GM11168 (cell line): ENCODE measurements around the gene OSCP1.

Experiments
- in situ Hi-C: fragments of 300-500 bp; cut with MboI; formaldehyde crosslinking; loops from one replicate; pipeline ENCODE4 v1.12.0; 2022; ENCODE audit warnings: low sequenced_read_pairs; ENCODE audit not compliant: unreplicated experiment

The OSCP1 gene

GRCh38 chr1:36411674-36412648, 38.3 kb downstream of the OSCP1 start:
- in situ Hi-C loops: no loop called here

DNA sequence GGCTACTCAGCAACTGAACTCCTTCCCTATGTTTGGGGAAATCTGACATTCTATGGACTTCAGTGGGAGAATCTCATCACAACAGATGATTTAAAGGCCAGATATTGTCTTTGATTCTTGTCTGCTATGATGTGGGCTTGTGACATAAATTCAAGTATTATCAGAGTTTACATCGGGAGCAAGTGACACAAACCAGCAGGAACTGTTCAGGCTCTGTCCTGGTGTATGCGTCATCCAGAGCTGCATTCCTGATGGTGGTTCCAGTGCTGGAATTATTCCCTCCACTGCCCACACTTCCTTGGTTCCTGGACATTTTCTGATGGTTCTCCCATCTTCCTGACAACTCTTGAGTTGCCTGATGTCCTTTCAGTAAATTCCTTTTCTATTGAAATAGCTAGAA, 41.8 kb downstream of the OSCP1 start:
- in situ Hi-C loops: no loop called here

GRCh38 chr1:36406440-36406839, 43.8 kb downstream of the OSCP1 start:
- in situ Hi-C loops: no loop called here

DNA sequence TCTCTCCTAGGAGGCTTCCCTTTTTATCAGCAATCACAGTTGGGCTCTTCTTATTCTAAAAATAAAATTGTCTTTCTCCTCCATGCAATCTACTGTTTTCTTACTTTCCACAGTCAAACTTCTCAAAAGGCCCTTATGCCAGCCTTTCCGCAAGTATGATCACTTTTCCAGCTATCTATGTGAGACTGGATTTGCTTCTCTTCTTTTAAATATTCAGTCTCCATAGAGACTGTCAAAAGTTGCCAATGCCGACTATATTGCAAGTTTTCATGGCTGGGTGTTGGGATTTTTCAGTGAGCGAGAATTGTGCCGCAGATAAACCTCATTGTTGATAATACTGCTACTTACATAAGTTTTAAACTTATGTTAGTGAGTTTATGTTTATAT, 47.8 kb downstream of the OSCP1 start:
- in situ Hi-C loops: no loop called here

- in situ Hi-C loops: no loop called here
Measured at GRCh38 chr1:36401602-36402503, 48.4 kb downstream of the OSCP1 start.

- in situ Hi-C loops: no loop called here
Measured at GRCh38 chr1:36400825-36401601, 49.2 kb downstream of the OSCP1 start.

DNA sequence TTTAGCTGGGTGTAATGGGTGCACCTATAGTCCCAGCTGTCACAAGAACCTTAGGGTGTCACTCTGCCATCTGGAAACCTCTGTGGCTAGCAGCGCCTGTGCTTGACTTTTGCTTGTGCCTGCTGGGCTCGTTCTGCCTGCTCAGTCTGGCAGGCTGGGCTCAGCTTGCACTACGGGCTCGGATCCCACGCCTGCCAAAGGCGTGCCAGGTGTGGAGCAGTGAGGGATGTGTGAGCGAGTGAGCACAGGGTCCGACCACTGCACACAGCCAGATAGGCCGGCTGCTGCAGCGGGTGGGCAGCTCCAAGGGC, 49.8 kb downstream of the OSCP1 start:
- in situ Hi-C loops: no loop called here

DNA sequence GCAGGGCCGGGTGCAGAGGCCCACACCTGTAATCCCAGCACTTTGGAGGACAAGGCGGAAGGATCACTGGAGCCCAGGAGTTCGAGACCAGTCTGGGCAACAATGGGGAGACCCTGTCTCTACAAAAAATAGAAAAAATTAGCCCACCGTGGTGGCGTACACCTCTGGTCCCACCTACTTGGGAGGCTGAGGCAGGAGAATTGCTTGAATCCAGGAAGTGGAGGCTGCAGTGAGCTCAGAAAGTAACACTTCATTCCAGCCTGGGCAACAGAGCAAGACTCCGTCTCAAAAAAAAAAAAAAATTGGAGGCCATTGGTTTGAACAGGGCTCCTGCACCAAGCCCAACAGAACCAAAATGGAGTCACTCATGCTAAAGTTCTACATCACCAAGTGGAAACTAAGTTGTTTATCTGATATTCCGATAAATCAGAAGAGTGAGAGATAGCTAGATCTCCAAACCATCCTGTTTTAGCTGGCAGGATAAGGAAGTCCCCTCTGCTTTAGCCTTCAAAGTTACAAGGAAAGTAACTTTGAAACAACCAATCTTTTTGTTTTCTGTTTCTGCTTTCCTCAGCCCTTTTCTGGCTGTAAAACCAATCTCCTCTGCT, 51.8 kb downstream of the OSCP1 start:
- in situ Hi-C loops: no loop called here

DNA sequence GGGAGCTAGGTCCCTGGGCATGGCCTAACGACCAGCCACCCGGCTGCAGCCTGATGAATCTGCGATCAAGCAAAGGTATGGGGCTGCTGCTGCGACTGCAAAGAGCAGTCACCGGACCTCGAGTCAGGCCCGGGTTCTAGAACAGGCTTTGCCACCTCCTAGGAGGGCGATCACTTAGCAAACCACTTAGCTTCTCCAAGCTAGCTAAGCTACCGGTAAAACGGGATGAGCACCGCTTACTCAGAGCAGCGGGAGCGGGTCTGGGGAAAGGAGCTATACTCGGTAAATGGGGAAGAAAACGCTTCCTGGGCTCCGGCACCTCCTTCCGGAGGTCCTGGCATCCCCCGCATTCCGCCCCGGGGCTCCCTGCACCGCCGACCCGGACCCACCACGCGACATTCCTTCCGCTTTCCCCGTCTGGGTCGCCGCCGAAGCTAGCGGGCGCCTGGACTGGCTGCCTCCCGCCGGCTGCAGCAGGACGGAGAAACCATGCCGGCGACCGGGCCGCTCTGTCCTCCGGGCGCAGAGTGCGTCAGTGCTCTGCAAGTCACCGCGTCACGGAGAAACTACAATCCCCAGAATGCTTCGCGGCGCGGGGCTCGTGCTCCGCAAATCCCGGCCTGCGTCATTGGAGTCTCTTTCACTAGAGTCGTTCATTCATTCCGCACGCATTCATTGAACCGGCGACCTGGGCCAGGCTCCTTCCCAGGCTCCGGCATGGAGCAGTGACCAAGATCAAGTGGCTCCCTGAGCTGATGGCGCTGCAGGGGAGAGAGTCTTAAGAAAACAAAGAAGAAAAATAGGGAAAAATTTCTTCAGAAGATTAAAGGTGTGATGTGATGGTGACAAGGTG, 52.6 kb downstream of the OSCP1 start, which contains the start of gene LSM10:
LSM10 (minus strand) TSS at position 531 of the 853 bp plus-strand sequence. CDS start 3,779 bp downstream, outside the sequence.
- in situ Hi-C loops: no loop called here

DNA sequence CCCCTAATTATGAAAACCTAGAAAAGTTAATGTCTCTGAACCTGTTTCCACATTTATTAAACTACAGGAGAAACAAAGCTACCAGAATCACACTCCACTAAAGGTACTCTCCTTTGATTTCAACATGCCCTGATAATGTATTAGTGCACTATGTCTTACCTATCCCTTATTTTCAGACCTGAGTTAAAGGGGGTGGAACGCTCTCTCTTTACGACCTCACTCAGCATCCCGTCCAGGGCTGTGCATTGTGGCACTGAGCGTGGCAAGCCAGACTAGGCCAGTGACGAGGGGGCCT, 53.2 kb downstream of the OSCP1 start:
- in situ Hi-C loops: no loop called here

GRCh38 chr1:36396359-36396758, 53.9 kb downstream of the OSCP1 start:
- in situ Hi-C loops: no loop called here

- in situ Hi-C loops: no loop called here
Measured at GRCh38 chr1:36393686-36394085, 56.6 kb downstream of the OSCP1 start.

- in situ Hi-C loops: no loop called here
Measured at GRCh38 chr1:36392836-36393235, 57.4 kb downstream of the OSCP1 start.

- in situ Hi-C loops: no loop called here
Measured at GRCh38 chr1:36391271-36391670, 59.0 kb downstream of the OSCP1 start.

DNA sequence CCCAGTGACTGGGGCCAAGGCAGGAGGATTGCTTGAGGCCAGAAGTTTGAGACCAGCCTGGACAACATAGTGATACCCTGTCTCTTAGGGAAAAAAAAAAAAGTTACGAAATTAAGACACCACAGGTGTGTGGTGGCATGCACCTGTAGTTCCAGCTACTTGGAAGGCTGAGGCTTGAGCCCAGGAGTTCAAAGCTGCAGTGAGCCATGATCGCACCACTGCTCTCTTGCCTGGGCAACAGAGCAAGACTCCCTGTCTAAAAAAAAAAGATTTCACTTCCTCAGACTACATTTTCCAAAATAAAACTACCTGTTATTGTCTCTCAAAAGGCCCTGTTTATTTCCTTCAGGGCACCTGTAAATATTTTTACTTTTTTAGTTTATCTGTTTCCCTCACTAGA, 59.8 kb downstream of the OSCP1 start:
- in situ Hi-C loops: no loop called here

DNA sequence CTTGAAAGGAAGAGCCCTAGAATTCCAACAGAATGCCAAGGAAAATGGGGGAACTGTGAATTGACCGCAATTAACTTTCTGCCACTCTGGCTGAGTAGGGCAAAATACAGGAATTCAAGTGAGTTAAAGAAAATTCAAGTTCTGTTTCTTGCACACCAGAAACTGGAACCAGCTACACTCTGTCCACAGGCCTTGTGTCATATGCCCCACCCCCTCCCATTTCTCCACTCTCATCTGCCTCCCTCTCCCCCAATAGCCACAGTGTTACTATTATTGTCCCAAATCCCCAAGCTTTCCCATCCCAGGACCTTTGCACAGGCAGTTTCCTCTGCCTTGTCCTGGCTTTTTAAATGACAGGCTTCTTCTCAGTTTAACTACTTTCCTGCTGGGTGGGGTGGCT, 60.3 kb downstream of the OSCP1 start:
- in situ Hi-C loops: no loop called here

GRCh38 chr1:36389261-36389660, 61.0 kb downstream of the OSCP1 start:
- in situ Hi-C loops: no loop called here

DNA sequence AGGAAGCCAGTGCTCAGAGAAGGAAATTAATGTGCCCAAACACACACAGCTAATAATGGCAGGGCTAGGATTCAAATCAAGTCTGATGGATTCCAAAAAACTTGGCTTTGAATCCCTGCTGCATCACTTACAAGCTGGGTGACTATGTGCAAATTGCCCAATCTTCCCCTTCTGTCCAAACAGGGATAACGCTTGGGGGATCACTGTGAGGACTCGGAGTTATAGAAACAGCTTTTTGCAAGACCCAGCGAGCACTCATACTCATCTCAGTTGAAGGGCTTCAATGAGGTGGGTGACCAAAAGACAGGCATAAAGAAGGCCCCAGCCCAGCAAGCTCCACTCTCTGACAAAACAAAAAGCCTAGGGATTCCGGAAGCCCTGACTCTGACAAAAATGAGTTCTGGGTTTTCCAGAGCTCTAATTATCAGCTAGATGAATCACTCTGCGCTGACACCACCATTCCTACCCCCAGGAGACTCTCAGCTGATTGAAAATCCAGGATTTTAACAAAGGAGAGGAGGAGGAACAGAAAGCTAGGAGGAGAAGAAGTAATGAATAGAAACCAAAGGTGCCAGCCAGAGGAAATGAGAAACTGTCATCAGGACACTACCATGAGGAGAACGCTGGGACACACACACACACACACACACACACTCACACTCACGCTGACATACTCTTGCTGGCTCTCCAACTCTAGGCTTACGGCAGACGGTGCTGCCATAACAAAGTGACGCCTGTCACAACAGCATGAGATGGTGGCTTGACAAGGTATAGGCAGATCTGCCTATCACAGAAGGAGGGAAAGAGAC, 62.9 kb downstream of the OSCP1 start:
- in situ Hi-C loops: no loop called here
